Measurements from ENCODE around the gene MOV10L1.

GRCh38 chr22:50114221-50115021 lies 24.6 kb downstream of the MOV10L1 start:
- TF ChIP-seq CTCF (conservative IDR thresholded peaks at IDR 0.05 in 1 of 2, IDR thresholded peaks at IDR 0.05 in 1 of 2; ENCODE audit: low read depth in 1 of 2, low read length in 2 of 2) (no peak), EZH2 (IDR thresholded peaks at IDR 0.05; ENCODE audit: low read length, missing control alignments) (no peak)

Measured in fibroblast of lung (primary cell).